ENCODE results near the gene IL4.
"Not testable (repeated sequence)": the region's sequence is repeated elsewhere in the genome, so short reads cannot be mapped to it uniquely, and the experiment has no call there.

The IL4 gene

DNA sequence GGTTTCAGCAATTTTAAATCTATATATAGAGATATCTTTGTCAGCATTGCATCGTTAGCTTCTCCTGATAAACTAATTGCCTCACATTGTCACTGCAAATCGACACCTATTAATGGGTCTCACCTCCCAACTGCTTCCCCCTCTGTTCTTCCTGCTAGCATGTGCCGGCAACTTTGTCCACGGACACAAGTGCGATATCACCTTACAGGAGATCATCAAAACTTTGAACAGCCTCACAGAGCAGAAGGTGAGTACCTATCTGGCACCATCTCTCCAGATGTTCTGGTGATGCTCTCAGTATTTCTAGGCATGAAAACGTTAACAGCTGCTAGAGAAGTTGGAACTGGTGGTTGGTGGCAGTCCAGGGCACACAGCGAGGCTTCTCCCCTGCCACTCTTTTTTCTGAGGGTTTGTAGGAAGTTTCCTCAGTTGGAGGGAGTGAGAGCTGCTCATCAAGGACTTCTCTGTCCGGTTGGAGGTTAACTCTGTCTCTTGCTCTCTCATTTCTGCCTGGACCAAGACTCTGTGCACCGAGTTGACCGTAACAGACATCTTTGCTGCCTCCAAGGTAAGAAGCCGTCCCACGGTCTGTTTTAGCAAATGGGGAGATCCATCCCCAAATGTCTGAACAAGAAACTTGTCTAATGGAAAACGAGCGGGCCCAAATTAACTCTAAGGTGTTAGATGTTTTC lies at the start of gene IL4:
IL4 (plus strand) TSS at position 51 of the 692 bp plus-strand sequence; CDS start at position 113, 62 bp downstream.
- H3K27ac Mint-ChIP-seq: peak within 1 kb of the TSS; percentile 46
- H3K4me3 Mint-ChIP-seq: peak within 1 kb of the TSS; percentile 5
- H3K9me3 Mint-ChIP-seq: no peaks in the 10 kb centered on the region
- H3K4me1 Mint-ChIP-seq (ENCODE audit: low read depth): peaks cover 23% of the 10 kb centered on the region
- H3K27me3 Mint-ChIP-seq: no peaks in the 10 kb centered on the region
- H3K36me3 Mint-ChIP-seq (ENCODE audit: low read depth): no peaks in the 10 kb centered on the region

DNA sequence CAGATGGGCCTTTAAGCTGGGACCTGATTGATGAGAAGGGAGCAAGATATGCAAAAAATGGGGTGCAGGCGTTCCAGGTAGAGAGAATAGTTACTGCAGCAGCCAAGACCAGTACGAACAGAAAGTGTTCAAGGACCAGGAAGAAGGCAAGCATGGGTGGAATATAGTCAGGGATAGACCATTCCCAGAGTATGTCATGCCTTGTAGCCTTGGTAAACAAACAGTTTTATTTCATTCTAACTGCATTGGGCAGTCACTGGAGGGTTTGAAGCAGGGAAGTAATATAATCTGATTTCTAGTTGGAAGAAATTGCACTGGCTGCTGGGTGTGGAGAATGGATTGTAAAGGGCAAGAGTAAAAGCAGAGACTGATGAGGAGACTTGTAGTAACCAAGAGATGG lies 46.3 kb upstream of the IL4 start:
- no peaks in the 10 kb centered on the region for H3K9me3 Mint-ChIP-seq
- H3K27ac Mint-ChIP-seq: no peak overlapping the region
- H3K27me3 Mint-ChIP-seq: no peaks in the 10 kb centered on the region
- H3K4me1 Mint-ChIP-seq (ENCODE audit: low read depth): peaks cover 27% of the 10 kb centered on the region
- peaks cover 45% of the 10 kb centered on the region for H3K36me3 Mint-ChIP-seq (ENCODE audit: low read depth)
- no peak overlapping the region for H3K4me3 Mint-ChIP-seq

DNA sequence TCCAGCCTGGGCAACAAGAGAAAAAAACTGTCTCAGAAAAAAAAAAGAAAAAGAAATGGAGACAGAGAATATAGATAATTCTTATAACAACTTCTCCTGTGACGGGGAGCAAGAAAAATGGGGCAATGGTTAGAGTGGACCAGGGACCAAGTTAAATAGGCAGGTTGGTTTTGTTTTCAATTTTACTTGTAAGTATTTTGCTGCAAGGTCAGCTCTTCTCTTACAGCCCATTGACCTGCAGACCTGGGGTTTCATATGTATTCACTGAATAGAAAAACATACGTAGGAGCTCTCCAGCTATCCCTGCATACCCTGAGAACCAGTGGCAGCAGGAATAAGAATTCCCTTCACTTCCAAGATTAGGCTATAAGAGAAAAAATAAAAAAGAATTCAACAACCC lies 45.0 kb upstream of the IL4 start:
- peak overlapping the region; percentile 56 for H3K27ac Mint-ChIP-seq
- peaks cover 47% of the 10 kb centered on the region for H3K36me3 Mint-ChIP-seq (ENCODE audit: low read depth)
- H3K4me3 Mint-ChIP-seq: no peak overlapping the region
- H3K4me1 Mint-ChIP-seq (ENCODE audit: low read depth): peaks cover 18% of the 10 kb centered on the region
- H3K27me3 Mint-ChIP-seq: no peaks in the 10 kb centered on the region
- H3K9me3 Mint-ChIP-seq: no peaks in the 10 kb centered on the region

DNA sequence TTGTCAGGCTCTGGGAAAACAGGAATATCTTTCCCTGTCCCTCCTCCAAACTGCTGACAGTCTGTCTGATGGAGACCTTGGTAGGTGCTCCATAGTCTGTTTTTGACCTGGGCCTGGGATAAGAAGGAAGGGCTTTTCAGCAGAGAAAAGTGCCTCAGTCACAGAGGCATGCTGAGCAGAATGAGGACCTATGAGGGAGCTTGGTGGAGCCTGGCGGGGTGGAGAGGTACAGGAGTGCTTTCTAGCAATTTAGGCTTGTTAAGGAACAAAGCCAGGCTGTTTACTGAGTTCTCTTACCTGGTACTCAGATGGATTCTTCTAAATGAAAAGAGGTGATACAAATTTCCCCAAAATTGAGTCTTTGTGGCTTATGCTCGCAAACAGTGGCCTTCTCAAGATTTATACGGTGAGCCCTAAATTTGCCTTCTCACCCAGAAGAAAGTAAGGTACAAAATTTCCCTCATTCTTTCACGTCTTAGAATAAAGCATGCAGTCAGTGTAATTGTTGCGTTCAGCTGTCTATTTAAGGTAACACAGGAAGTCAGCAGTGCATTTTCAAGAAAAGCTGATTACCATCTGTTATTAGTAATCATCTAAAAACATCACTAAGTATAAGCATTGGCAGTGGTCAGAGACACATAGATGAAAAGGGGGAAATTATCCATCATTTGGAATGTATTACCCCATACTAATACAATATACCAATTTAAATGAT lies 44.4 kb upstream of the IL4 start:
- peak overlapping the region; percentile 56 for H3K27ac Mint-ChIP-seq
- peaks cover 49% of the 10 kb centered on the region for H3K36me3 Mint-ChIP-seq (ENCODE audit: low read depth)
- H3K4me1 Mint-ChIP-seq (ENCODE audit: low read depth): peaks cover 17% of the 10 kb centered on the region
- H3K27me3 Mint-ChIP-seq: no peaks in the 10 kb centered on the region
- no peak overlapping the region for H3K4me3 Mint-ChIP-seq
- no peaks in the 10 kb centered on the region for H3K9me3 Mint-ChIP-seq

DNA sequence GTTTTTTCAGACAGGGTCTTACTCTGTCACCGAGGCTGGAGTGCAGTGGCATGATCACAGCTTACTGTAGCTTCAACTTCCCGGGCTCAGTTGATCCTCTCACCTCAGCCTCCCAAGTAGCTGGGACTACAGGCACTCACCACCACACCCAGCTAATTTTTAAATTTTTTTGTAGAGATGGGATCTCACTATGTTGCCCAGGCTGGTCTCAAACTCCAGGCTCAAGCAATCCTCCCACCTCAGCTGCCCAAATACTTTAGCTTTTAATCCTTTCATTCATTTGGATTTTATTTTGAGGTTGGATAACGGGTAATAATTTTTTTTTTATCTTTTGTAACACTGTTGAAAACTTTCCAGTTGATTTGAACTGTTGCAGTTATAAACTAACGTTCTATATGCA lies 40.2 kb upstream of the IL4 start:
- H3K9me3 Mint-ChIP-seq, H3K4me3 Mint-ChIP-seq, H3K27ac Mint-ChIP-seq, H3K27me3 Mint-ChIP-seq: not testable (repeated sequence)
- H3K4me1 Mint-ChIP-seq (ENCODE audit: low read depth): peaks cover 55% of the 10 kb centered on the region
- H3K36me3 Mint-ChIP-seq (ENCODE audit: low read depth): peaks cover 61% of the 10 kb centered on the region

DNA sequence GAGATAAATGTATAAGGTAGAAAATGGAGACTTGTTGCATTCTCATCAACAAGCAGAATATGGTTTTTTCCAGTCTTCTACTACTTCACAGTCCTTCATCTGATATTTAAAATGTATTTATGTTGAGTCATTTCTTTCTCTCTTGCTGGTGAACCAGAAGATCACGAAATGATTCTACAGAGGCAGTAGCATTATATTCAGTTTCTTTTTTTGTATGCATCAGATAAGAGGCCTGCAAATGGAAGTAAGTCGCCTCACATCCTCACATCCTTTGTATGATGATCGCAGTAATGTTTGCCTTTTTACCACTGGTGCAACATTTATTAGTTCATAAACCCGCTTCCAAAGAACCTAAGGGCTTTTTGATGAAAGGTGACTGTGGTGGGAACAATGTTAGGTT lies 37.9 kb upstream of the IL4 start:
- Mint-ChIP-seq H3K27ac (peak overlapping the region; percentile 75), H3K9me3 (no peaks in the 10 kb centered on the region), H3K4me3 (peak overlapping the region; percentile 41), H3K4me1 (ENCODE audit: low read depth) (peaks cover 68% of the 10 kb centered on the region), H3K27me3 (no peaks in the 10 kb centered on the region), H3K36me3 (ENCODE audit: low read depth) (peaks cover 74% of the 10 kb centered on the region)

DNA sequence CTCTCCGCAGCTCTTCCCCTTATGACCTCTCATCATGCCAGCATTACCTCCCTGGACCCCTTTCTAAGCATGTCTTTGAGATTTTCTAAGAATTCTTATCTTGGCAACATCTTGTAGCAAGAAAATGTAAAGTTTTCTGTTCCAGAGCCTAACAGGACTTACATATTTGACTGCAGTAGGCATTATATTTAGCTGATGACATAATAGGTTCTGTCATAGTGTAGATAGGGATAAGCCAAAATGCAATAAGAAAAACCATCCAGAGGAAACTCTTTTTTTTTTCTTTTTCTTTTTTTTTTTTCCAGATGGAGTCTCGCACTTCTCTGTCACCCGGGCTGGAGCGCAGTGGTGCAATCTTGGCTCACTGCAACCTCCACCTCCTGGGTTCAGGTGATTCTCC lies 36.5 kb upstream of the IL4 start:
- peaks cover 76% of the 10 kb centered on the region for H3K4me1 Mint-ChIP-seq (ENCODE audit: low read depth)
- no peak overlapping the region for H3K4me3 Mint-ChIP-seq
- no peaks in the 10 kb centered on the region for H3K27me3 Mint-ChIP-seq
- H3K36me3 Mint-ChIP-seq (ENCODE audit: low read depth): peaks cover 72% of the 10 kb centered on the region
- H3K27ac Mint-ChIP-seq: peak overlapping the region; percentile 29
- no peaks in the 10 kb centered on the region for H3K9me3 Mint-ChIP-seq

- no peak overlapping the region for H3K27ac Mint-ChIP-seq
- peaks cover 76% of the 10 kb centered on the region for H3K36me3 Mint-ChIP-seq (ENCODE audit: low read depth)
- peaks cover 86% of the 10 kb centered on the region for H3K4me1 Mint-ChIP-seq (ENCODE audit: low read depth)
Measured at GRCh38 chr5:132639706-132640130, 34.1 kb upstream of the IL4 start.

GRCh38 chr5:132640613-132641012 lies 33.2 kb upstream of the IL4 start:
- Mint-ChIP-seq H3K4me3 (no peak overlapping the region), H3K27me3 (no peaks in the 10 kb centered on the region), H3K9me3 (no peaks in the 10 kb centered on the region), H3K27ac (peak overlapping the region; percentile 85), H3K36me3 (ENCODE audit: low read depth) (peaks cover 79% of the 10 kb centered on the region), H3K4me1 (ENCODE audit: low read depth) (peaks cover 77% of the 10 kb centered on the region)

More at GRCh38 chr5:132639706-132640130, 34.1 kb upstream of the IL4 start:
- no peaks in the 10 kb centered on the region for H3K27me3 Mint-ChIP-seq
- H3K9me3 Mint-ChIP-seq: no peaks in the 10 kb centered on the region
- H3K4me3 Mint-ChIP-seq: no peak overlapping the region

DNA sequence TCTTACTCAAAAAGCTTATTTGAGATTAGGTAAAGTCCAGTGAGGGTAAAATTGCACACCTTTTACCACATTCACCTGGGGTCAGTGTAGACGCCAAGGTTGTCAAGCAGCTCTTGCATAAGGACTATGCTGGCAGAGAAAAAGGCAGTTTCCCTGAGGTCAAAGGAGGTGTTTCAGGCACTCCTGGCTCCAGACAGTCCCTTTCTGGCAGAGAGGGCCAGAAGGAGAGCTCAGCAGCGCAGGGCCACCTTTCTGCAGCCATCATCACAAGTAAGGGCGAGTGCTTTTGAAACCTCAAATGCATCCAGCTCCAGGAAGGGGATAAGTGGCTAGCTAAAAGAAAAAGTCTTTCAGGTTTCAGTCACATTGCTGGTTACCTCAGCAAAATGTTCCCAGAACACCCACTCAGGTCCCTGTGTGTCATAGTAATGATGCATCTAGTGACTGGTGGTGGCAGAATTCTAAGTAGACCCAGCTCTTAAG lies 32.5 kb upstream of the IL4 start:
- no peaks in the 10 kb centered on the region for H3K9me3 Mint-ChIP-seq
- peak overlapping the region; percentile 85 for H3K27ac Mint-ChIP-seq
- H3K36me3 Mint-ChIP-seq (ENCODE audit: low read depth): peaks cover 76% of the 10 kb centered on the region
- no peak overlapping the region for H3K4me3 Mint-ChIP-seq
- H3K4me1 Mint-ChIP-seq (ENCODE audit: low read depth): peaks cover 70% of the 10 kb centered on the region
- H3K27me3 Mint-ChIP-seq: no peaks in the 10 kb centered on the region

DNA sequence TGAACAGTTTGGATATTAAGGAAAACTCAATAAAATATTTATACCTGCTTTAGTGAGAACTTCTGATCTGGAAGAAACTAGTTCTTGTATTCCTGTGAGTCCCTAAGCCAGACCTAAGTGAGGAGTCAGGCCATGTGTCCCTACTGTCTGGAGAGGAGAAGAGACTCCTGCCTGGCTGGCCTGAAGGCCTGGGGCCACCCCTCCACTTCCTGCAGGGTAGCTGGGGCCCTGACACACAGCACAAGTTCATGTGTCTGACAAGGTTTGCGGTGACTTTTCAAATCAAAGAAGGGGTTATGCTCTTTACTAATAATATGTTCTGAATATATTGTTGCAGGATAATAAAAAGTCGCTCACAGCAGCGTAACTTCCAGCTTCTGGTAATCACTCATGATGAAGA lies 31.9 kb upstream of the IL4 start:
- H3K4me3 Mint-ChIP-seq: peak overlapping the region; percentile 26
- H3K9me3 Mint-ChIP-seq: no peaks in the 10 kb centered on the region
- H3K36me3 Mint-ChIP-seq (ENCODE audit: low read depth): peaks cover 72% of the 10 kb centered on the region
- H3K27me3 Mint-ChIP-seq: no peaks in the 10 kb centered on the region
- peak overlapping the region; percentile 79 for H3K27ac Mint-ChIP-seq
- H3K4me1 Mint-ChIP-seq (ENCODE audit: low read depth): peaks cover 65% of the 10 kb centered on the region

DNA sequence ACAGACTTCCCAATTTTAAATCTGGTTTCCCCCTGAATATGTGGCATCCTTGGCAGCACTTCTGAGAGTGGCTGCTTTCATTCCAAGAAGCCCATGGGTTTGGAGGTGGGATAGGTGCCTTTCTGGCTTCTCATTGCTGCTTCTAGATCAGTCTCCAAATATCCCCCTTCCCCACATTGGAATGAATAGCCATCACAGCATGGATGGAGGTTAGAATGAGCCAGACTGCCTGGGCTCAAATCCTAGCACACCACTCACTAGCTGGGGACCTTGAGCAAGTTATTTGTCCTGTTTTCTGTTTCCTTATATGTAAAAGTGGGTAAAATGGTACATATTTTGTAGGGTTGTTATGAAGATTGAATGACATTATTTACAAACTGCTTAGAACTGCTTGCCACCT lies 29.6 kb upstream of the IL4 start:
- Mint-ChIP-seq H3K4me3 (no peak overlapping the region), H3K4me1 (ENCODE audit: low read depth) (peaks cover 42% of the 10 kb centered on the region), H3K36me3 (ENCODE audit: low read depth) (peaks cover 53% of the 10 kb centered on the region), H3K9me3 (peaks cover 11% of the 10 kb centered on the region), H3K27ac (no peak overlapping the region), H3K27me3 (peaks cover 6% of the 10 kb centered on the region)

DNA sequence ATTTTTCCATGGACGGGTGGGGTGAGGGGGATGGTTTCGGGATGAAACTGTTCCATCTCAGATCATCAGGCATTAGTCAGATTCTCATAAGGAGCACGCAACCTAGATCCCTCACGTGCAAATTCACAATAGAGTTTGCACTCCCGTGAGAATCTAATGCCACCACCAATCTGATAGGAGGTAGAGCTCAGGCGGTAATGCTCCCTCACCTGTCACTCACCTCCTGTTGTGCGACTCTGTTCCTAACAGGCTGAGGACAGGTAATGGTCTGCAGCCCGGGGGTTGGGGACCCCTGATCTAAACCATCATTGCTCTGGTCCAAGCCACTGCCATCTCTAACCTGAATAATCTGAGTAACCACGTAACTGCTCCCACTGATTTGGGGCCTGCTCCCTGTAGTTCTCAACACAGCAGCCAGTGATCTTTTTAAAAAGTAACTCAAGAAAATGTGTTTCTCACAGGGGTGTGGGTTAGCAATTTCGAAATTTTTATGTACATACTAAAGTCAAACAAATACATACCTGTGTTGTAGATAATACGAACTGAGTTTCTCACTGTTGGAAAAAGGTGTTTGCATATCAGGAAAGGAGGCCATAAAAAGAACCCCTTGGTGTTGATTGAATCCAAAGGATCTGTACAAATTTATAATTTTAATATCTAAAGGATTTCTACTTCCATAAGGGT lies 27.1 kb upstream of the IL4 start:
- Mint-ChIP-seq H3K27ac (no peak overlapping the region), H3K36me3 (ENCODE audit: low read depth) (peaks cover 33% of the 10 kb centered on the region), H3K4me1 (ENCODE audit: low read depth) (peaks cover 17% of the 10 kb centered on the region), H3K27me3 (peaks cover 12% of the 10 kb centered on the region), H3K9me3 (peaks cover 11% of the 10 kb centered on the region), H3K4me3 (no peak overlapping the region)

DNA sequence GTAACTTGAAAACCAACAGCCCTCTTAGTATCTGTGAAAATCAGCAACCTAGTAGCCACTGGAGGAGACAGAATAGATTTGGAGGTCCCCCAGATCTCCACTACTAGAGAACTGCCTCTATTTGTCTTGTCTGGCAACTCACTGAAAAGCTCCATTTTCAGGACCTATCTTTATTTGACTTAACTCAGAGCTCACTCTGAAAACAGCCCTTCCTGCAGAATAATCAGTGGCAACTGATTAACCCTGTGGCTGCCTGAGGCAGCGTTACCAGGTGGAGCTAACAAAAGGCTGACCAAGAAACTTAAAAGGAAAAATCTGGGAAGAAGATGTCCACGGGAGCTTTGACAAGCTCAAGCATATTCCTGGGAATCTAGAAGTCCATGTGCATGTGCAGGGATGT lies 26.3 kb upstream of the IL4 start:
- Mint-ChIP-seq H3K4me1 (ENCODE audit: low read depth) (peaks cover 9% of the 10 kb centered on the region), H3K36me3 (ENCODE audit: low read depth) (peaks cover 31% of the 10 kb centered on the region), H3K27ac (no peak overlapping the region), H3K27me3 (peaks cover 19% of the 10 kb centered on the region), H3K4me3 (no peak overlapping the region), H3K9me3 (peaks cover 11% of the 10 kb centered on the region)

DNA sequence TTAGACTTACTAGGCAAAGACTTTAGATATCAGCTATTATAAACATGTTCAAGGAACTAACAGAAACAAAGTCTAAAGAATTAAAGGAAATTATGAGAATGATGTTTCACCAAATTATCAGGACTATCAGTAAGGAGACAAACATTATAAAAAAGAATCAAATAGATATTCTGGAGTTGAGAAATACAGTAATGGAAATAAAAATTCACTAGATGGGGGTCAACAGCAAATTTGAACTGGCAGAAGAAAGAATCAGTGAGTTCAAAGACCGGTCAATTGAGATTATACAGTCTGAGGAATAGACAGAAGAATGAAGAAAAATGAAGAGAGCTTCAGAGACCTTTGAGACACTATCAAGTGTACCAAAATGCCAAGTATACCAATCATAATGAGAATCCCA lies 25.4 kb upstream of the IL4 start:
- H3K4me3 Mint-ChIP-seq: no peak overlapping the region
- H3K9me3 Mint-ChIP-seq: peaks cover 11% of the 10 kb centered on the region
- H3K27ac Mint-ChIP-seq: no peak overlapping the region
- peaks cover 20% of the 10 kb centered on the region for H3K27me3 Mint-ChIP-seq
- peaks cover 22% of the 10 kb centered on the region for H3K36me3 Mint-ChIP-seq (ENCODE audit: low read depth)
- H3K4me1 Mint-ChIP-seq (ENCODE audit: low read depth): peaks cover under 1% of the 10 kb centered on the region

Measured in stimulated activated naive CD8-positive, alpha-beta T cell treated with anti-CD3 and anti-CD28 coated beads, Interleukin-15, Interleukin-2, amounts not matched to agents 100 ng/mL and 50 ng/mL, for 24 hours (primary cell).